ENCODE measurements around the gene CD200R1.
A peak's percentile ranks its signal among the peaks of the same experiment; 100 is the strongest.

CD200R1 gene

DNA sequence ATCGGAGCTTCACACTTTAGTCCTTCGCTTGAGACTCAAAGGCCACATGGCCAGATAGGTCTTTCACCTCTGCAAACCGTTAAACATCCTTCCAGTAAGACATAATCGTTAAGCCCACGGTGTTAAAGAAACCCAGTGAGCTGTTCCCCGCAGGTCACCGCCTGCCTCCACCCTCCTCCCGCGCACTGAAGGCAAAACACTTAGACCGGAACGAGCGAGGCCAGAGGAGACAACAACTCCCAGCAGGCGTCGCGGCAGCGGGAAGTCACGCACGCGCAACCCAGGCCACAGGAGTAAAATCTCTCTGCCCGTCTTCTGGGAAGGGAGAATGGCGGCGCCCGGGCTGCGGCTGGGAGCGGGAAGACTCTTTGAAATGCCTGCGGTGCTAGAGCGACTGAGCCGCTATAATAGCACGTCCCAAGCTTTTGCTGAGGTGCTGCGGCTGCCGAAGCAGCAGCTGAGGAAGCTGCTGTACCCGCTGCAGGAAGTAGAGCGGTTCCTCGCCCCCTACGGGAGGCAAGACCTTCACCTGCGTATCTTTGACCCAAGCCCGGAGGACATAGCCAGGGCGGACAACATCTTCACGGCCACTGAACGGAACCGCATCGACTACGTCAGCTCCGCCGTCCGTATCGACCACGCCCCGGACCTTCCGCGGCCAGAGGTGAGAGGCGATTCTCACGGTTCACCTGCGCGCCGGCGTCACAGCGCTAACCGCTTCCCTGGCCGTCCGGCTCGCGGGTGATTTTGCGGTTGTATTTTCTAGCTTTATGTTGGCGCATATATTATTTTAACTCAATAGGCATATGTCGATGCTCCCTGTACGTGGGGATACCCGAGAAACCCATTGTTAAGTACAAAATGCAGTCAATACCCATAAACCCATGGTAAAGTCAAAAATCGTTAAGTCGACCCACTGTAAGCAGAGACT lies 16.0 kb upstream of the CD200R1 start, which contains the start of gene GTPBP8 (continued):
- TF ChIP-seq, protein P1, sequence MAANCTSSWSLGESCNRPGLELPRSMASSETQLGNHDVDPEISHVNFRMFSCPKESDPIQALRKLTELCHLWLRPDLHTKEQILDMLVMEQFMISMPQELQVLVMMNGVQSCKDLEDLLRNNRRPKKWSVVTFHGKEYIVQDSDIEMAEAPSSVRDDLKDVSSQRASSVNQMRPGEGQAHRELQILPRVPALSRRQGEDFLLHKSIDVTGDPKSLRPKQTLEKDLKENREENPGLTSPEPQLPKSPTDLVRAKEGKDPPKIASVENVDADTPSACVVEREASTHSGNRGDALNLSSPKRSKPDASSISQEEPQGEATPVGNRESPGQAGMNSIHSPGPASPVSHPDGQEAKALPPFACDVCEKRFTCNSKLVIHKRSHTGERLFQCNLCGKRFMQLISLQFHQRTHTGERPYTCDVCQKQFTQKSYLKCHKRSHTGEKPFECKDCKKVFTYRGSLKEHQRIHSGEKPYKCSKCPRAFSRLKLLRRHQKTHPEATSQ (tag by site-specific recombination; IDR thresholded peaks at IDR 0.05), result no peak
- TF ChIP-seq, protein P2, sequence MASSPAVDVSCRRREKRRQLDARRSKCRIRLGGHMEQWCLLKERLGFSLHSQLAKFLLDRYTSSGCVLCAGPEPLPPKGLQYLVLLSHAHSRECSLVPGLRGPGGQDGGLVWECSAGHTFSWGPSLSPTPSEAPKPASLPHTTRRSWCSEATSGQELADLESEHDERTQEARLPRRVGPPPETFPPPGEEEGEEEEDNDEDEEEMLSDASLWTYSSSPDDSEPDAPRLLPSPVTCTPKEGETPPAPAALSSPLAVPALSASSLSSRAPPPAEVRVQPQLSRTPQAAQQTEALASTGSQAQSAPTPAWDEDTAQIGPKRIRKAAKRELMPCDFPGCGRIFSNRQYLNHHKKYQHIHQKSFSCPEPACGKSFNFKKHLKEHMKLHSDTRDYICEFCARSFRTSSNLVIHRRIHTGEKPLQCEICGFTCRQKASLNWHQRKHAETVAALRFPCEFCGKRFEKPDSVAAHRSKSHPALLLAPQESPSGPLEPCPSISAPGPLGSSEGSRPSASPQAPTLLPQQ (tag by site-specific recombination; IDR thresholded peaks at IDR 0.05), result peak; percentile 68; the same call in 1 of the 2 replicates
- TF ChIP-seq PRDM1 (tag by site-specific recombination; IDR thresholded peaks at IDR 0.05) (no peak), ATF2 (tag by site-specific recombination; IDR thresholded peaks at IDR 0.05; ENCODE audit: low read depth) (no peak), ZNF561 (tag by site-specific recombination; IDR thresholded peaks at IDR 0.05; ENCODE audit: borderline replicate concordance) (no peak; the same call in 1 of the 2 replicates), ZFP69B (tag by site-specific recombination; IDR thresholded peaks at IDR 0.05) (no peak), ZNF132 (tag by site-specific recombination; IDR thresholded peaks at IDR 0.05; ENCODE audit: borderline replicate concordance) (no peak), ZNF580 (tag by site-specific recombination; IDR thresholded peaks at IDR 0.05) (no peak), ZNF274 (IDR thresholded peaks at IDR 0.05; ENCODE audit: low read length) (no peak), ZNF274 (tag by site-specific recombination; IDR thresholded peaks at IDR 0.05; ENCODE audit: borderline replicate concordance) (no peak), ZNF843 (tag by site-specific recombination; IDR thresholded peaks at IDR 0.05) (peak; percentile 38; the same call in 1 of the 2 replicates), ZNF544 (tag by site-specific recombination; IDR thresholded peaks at IDR 0.05) (no peak), WT1 (tag by site-specific recombination; IDR thresholded peaks at IDR 0.05) (no peak), SETDB1 (IDR thresholded peaks at IDR 0.05; ENCODE audit: insufficient read length, low read length) (no peak), ZNF18 (tag by site-specific recombination; IDR thresholded peaks at IDR 0.05) (no peak), ZNF777 (tag by site-specific recombination; IDR thresholded peaks at IDR 0.05; ENCODE audit: borderline replicate concordance) (no peak), YY1 (tag by site-specific recombination; IDR thresholded peaks at IDR 0.05) (peak; percentile 83), ZNF585B (tag by site-specific recombination; IDR thresholded peaks at IDR 0.05) (no peak), IKZF3 (tag by site-specific recombination; IDR thresholded peaks at IDR 0.05) (no peak; the same call in 1 of the 2 replicates), BCL11B (tag by site-specific recombination; IDR thresholded peaks at IDR 0.05; ENCODE audit: low read depth) (no peak), ZNF391 (tag by site-specific recombination; IDR thresholded peaks at IDR 0.05; ENCODE audit: borderline replicate concordance, low read depth) (0 out of 2 replicates have a peak, but pooled peaks have one; percentile 27), ZNF350 (tag by site-specific recombination; IDR thresholded peaks at IDR 0.05) (no peak), SP7 (tag by site-specific recombination; IDR thresholded peaks at IDR 0.05) (peak; percentile 68), ZNF302 (tag by site-specific recombination; IDR thresholded peaks at IDR 0.05; ENCODE audit: low read depth) (no peak), ZNF157 (tag by site-specific recombination; IDR thresholded peaks at IDR 0.05) (no peak), GLIS2 (tag by site-specific recombination; IDR thresholded peaks at IDR 0.05) (no peak), TCF7L2 (IDR thresholded peaks at IDR 0.05; ENCODE audit: borderline replicate concordance, low read depth, low read length) (no peak)
- TF ChIP-seq, protein P3, sequence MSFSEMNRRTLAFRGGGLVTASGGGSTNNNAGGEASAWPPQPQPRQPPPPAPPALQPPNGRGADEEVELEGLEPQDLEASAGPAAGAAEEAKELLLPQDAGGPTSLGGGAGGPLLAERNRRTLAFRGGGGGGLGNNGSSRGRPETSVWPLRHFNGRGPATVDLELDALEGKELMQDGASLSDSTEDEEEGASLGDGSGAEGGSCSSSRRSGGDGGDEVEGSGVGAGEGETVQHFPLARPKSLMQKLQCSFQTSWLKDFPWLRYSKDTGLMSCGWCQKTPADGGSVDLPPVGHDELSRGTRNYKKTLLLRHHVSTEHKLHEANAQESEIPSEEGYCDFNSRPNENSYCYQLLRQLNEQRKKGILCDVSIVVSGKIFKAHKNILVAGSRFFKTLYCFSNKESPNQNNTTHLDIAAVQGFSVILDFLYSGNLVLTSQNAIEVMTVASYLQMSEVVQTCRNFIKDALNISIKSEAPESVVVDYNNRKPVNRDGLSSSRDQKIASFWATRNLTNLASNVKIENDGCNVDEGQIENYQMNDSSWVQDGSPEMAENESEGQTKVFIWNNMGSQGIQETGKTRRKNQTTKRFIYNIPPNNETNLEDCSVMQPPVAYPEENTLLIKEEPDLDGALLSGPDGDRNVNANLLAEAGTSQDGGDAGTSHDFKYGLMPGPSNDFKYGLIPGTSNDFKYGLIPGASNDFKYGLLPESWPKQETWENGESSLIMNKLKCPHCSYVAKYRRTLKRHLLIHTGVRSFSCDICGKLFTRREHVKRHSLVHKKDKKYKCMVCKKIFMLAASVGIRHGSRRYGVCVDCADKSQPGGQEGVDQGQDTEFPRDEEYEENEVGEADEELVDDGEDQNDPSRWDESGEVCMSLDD (tag by site-specific recombination; IDR thresholded peaks at IDR 0.05), result no peak
- TF ChIP-seq, protein P4, sequence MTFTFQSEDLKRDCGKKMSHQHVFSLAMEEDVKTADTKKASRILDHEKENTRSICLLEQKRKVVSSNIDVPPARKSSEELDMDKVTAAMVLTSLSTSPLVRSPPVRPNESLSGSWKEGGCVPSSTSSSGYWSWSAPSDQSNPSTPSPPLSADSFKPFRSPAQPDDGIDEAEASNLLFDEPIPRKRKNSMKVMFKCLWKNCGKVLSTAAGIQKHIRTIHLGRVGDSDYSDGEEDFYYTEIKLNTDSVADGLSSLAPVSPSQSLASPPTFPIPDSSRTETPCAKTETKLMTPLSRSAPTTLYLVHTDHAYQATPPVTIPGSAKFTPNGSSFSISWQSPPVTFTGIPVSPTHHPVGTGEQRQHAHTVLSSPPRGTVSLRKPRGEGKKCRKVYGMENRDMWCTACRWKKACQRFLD (tag by site-specific recombination; IDR thresholded peaks at IDR 0.05), result no peak
